GM18868 (cell line): ENCODE data around the gene CYTH1.

Experiments
- ATAC-seq: cut with Tn5 transposase; IDR thresholded peaks from one replicate; pipeline ENCODE4 v1.9.1; 2021; ENCODE audit warnings: mild to moderate bottlenecking, moderate library complexity; ENCODE audit not compliant: unreplicated experiment

CYTH1 gene

DNA sequence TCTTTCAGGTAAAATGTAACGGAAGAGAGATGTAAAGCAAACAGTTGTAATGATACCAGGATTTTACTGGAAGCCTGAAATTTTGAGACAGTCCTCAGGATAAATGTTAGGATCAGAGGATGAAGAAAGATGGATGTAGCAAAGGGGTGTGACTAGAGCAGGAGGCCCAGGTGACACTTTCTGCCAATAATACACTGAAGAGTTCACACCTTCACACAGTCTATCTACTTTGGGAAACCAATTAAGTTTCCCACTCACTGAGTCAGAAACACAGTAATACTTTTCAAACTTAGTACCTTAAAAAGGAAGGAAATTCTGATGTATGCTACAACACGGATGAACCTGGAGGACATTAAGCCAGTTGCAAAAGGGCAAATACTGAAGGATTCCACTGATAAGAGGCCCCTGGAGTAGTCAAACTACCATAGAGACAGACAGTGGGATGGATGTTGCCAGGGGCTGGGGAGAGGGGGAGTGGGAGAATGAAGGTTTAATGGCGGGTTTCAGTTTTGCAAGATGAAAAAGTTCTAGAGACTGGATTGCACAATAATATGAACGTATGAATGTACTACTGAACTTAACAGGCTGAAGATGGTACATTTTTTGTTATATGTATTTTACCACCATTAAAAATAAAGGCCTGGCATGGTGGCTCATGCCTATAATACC is 62.3 kb downstream of the CYTH1 start:
- no peak for ATAC-seq

DNA sequence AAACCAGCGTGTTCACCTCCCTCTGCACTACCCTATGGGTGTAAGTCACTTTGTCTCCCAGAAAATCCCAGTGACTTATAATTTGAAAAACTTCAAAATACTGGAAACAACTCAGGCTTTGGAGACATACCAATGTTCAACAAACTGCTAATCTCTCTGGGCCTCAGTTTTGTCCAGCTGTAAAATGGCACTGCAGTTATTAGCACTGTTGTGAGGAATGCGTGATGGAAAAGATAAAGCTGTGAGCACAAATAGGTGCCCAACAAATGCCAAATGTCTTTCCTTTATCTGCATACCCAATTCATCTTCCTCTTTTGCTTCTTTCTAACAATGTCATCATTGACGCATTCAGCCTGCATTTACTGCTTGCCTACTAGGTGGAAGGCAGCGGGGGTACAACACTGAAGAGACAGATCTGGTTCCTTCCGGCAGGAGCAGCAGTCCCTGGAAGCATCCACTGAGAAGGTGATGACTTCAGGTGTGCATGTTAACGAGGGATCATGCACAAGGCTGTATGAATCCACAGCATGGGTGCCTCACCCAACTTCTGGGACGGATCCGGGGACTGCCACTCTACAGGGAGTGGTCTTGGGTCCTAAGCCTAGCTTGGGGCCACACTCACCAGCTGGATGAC is 63.4 kb downstream of the CYTH1 start:
- ATAC-seq = no peak

DNA sequence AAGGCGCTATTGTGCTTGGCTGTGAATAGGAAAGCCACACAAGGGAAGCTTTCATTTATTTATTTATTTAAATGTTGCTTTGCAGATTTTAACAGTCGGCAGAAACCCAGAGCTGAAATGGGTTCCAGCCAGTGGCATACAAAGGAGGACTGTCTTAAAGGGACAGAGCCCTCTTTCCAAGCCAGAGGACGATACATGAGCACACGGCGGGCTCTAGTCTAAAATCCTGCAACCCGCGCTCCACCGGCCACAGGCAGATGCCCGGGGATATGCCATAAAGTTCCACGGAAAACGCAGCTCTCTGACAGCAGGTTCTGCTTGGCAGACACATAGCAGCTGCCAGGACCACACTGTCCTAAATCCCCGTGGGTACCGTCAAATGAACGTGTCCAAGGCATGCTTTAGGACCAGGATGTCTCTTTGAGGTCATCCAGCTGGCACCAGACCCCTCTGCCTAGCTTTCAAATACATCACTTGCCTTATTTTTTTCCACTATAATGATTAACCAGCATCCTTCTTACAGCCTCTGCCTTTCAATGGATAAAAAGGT is 64.6 kb downstream of the CYTH1 start:
- ATAC-seq = no peak

DNA sequence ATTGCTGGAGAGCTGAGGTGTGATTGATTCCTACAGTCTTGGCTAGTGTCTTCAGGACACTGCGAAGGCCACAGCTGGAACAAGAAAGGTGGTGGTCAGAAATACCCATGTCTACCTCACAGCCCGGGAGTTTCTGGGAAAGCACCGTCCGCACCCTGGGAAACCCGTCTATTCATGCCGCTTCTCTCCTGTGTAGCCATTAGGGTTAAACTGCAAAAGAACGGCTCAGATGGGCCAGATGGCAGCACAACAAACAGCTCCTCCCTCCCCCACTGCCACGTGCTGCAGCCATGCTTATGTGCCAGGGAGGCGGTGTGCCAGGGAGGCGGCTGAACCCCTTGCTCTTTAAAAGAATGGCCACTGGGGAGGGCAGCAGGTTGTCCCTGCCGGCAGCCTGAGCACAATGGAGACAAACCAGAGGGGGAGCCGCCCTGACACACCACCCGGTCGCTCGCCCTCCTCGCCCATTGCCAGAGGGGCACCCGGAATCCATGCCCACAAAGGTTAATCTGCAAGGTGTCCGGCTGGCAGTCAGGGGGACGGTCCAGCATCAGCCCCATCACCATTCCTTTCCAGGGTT is 65.2 kb downstream of the CYTH1 start:
- ATAC-seq = peak; percentile 36

DNA sequence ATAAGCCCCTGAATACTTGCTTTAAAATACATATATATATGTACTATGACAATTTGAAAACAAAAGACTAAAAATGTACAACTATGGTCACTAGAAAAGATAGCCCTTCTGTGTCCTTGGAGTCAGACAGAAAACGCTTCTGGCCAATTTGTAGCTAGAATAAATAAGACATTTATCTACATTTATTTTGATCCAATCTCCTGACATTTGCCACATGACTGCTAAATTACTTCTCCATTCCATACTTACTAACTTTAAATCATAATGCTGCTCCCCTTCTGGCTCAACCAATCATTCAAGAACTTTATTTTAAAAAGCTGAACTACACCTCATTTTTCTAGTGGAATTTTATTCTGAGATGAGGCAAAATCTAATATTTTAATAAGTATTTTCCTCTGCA is 65.8 kb downstream of the CYTH1 start:
- no peak for ATAC-seq

DNA sequence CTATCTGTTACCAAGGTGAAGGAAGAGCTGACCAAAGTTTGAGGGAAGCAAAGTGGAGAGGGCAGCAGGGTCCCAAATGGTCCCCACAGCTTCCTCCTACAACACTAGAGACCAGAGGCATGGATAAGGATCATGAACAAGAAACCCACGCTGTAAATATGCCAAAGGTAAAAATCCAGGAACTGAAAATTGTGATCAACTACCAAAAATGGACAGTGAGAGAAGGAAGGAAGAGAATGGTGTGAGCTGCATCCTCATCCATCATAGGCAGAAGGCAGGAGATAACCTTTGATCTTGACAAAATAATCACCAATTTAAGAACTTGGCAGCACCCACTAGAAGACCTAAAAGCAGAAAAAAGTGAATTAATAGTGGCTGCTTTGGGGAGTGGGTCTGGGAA is 66.2 kb downstream of the CYTH1 start:
- no peak for ATAC-seq

DNA sequence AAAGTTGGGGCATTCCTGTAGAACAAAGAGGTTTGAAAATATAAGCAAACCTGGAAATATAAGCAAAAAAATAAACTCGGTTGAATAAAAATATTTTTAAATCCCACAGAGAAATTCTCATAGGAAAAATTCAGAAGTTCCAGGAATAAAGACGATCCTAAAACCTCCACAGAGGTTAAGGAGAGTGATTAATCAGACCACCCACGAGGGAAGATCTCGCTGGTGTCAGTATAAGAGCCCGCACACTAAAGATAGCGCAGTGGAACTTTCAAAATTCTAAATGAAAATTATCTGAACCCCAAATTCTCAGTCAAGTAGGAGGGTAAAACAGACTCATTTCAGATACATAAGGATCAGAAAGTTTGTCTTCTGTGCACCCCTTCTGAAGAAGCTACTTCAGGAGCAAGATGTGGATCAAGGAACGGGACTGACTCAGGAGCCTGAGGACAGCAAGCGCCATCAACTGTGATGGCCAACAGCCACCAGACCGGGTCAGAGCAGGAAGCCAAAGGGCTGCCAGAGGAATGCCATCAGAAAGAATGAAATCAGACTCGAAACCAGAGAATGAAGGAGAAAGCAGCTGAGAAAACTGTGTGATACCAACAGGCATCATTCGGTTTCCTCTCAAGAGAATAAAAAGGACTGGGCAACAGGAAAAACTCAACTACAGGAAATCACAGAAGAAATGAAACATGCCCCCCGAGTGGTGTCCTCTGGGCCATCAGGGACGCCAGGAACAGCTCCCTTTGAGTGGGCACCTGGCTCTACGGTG is 66.9 kb downstream of the CYTH1 start:
- ATAC-seq = no peak

DNA sequence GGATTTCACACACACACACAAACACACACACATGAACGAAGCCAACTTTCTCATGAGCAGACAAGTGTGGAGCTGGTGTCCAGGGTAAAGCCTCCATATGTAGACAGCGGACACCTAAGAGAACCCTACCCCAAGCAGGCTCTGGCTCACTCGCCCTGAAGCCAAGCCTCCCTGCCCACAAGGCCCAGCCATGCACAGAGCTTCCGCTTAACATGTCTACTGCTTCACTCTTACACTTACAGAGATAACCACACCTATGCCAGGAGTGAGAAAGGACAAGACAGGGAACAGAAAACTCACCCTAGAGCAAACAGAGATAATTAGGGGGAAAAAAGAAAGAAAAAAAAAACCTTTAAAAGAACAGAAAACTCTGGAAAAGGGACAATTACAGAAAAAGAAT is 67.5 kb downstream of the CYTH1 start:
- no peak for ATAC-seq

DNA sequence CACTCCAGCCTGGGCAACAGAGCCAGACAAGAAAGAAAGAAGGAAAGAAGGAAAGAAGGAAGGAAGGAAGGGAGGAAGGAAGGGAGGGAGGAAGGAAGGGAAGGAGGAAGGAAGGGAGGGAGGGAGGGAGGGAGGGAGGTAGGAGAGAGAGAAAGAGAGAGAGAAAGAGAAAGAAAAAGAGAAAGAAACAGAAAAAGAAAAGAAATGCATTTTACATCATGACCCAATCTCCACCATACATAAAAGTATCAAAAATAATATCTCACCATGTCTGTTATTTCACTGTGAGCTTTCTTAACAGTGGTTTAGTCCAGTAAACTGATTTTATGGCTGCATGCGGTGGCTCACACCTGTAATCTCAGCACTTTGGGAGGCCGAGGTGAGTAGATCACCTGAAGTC is 70.0 kb downstream of the CYTH1 start:
- ATAC-seq = no peak

DNA sequence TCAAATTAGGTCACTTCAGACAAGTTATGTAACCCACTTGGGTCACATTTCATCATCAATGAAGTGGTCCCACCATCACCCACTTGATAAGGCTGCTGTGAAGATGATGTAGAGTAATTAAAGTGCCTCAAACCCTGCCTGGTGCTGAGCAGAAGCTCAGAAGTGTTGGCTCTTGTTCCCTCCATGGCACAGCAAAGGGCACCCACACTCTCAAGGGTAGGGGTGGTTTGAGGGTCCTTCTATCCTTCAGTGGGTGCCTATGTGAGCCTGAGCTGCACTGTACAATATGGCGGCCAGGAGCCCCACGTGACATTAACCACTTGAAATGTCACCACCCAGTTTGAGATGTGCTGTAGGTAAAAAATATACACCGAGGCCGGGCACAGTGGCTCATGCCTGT is 71.5 kb downstream of the CYTH1 start:
- ATAC-seq = no peak

DNA sequence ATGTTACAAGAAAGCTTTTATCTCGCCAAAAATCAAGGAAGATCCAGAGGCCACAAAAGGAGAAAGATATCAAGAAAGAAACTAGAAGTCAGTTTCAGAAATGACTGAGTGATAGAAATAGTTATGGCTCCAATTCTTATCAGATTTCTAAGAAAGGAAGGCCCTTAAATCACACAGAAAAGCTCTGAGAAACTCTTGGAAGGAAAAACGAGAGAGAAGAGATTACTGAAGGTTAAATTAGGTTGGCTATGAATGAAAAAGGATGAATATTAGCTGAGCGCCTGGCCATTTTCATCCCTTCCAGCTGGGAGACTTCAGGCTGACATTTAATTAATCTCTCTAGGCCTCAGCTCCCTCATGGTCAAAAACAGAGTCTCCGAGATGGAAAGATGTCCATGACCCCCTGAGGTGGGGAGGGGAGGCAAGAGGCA is 72.3 kb downstream of the CYTH1 start:
- no peak for ATAC-seq

DNA sequence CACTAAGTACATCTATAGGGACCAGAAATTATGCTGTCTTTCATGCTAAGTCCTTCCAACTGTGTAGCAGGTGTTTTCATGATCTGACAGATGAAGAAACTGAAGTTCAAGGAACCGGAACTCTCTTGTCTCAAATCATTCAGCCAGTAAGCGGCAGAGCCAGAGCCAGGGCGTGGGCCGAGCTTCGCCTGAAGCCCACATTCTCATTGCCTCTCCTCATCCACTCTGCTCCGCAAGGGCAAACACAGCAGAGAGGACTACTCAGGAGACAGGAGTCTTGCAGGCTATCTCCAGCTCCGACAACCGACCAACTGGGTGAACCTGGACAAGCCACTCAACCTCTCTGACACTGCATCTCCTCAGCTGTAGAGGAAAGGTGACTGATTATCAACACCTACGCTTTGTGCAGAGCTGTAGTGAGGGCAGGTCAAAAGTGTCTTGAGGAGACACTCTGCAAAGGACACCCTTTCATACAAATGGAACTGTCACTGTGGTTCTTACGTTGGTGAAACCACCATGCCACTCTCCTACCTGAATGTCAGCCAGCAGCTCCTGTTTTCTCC is 72.9 kb downstream of the CYTH1 start:
- ATAC-seq = peak; percentile 36

DNA sequence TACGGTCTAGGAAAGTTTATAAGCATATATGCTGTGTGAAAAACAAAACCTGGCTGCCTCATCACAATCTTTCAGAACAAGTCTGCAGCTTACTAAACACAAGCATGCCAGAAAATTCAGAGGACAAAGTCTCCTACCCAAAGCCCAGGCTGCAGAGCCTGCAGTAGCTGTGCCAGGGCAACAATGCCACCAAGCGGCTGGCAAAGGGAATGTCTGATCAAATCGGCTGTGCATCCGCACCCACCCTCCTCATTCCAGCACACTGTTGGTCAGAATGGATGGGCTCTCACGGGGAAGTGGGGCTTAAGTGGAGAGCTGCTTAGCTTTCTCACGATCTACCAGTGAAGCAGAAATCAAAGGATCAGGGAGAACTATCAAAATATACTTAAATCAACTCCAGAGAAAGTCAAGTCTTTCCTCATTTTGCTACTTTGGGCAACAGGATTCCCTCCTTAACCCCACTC is 73.5 kb downstream of the CYTH1 start:
- no peak for ATAC-seq

DNA sequence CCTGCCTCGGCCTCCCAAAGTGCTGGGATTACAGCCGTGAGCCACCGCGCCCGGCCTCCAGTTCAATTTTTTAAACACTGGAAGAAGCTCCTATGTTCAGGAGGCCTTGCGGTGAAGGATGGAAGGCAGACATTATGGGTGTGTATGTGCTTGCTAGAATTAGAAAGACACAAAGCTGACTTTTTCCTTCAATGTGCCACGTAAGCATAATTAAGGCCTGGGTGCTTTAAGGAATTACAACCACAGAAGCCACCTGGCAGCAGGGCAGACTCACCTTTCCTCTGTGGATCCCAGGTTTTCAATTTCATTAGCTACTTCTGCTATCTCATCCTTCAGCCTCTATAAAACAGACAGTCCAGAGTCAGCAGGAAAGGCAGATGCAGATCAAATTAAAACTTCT is 74.2 kb downstream of the CYTH1 start:
- ATAC-seq = no peak

DNA sequence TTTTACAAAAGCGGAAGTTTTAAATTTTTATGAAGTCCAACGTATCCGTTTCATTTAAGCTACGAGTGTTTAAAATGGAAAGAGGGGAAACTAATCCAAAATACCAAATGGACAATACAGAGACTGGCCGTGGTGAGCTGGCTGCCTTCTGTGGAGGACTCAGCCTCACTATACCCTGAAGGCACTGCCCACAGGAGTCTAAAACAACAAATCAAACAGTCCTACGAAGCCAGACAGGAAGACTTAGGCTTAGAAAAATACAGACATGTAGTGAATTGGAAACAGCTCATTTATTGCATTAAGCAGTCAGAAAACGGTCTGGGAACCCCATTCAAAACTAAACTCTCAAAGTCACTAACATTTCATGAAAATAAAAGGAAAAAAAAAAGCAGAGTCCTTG is 75.1 kb downstream of the CYTH1 start:
- ATAC-seq = no peak

DNA sequence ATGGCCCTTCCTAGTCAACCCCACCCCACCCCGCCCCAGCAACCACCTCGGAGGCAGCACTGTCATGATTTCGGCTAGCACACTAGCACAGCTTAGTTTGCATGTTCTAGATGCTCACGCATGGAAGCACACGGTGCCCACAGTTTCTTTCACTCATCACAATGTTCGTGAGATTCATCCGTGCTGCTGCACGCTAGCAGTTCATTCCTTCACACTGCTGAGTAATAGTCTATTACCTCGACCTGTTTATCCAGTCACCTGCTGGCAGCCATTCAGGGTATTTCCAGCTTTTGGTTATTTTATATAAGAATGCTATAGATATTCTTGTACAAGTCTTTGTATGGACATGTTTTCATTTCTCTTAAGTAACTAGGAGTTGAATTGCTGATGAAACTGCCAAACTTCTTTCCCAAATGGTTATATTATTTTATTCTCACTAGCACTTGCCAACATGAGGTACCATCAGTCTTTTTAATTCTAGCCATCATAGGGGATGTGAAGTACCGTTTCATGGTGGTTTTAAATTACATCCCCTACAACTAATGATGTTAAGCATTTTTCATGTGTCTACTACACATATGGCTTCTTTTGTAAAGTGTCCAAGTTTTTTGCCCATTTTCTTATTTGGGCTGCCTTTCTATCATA is 75.7 kb downstream of the CYTH1 start:
- ATAC-seq = peak; percentile 77

DNA sequence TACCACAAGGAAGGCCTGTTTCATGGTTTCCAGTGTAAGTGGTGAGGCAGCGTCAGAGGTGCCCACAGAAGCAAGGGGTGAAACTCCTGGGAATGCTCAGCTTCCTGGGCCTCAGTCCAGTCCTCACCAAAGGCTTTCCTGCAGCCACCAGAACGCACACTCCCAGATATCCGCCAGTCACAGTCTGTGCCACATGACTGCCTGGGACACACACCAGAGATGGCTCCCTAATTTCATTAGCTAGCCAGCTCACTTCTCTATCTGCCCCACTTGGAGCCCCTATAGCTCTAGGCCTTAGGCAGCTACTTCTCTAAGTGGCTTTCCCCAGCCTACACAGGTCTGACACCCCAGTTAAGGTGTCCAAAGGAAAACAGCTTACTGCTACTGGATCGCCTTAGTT is 77.0 kb downstream of the CYTH1 start:
- ATAC-seq = no peak

DNA sequence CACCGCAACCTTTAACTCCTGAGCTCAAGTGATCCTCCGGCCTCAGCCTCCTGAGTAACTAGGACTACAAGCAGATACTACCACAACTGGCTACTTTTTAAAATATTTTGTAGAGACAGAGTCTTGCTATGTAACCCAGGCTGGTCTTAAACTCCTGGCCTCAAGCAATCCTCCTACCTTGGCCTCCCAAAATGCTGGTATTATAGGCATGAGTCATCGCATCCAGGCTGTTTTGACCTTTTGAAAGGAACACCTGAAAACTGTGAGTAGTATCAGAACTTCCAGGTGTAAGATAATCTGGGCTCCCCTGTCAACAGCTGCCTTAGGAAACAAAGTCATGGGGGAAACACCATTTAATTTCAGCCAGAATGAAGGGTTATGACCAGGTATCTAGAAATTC is 77.5 kb downstream of the CYTH1 start:
- no peak for ATAC-seq

DNA sequence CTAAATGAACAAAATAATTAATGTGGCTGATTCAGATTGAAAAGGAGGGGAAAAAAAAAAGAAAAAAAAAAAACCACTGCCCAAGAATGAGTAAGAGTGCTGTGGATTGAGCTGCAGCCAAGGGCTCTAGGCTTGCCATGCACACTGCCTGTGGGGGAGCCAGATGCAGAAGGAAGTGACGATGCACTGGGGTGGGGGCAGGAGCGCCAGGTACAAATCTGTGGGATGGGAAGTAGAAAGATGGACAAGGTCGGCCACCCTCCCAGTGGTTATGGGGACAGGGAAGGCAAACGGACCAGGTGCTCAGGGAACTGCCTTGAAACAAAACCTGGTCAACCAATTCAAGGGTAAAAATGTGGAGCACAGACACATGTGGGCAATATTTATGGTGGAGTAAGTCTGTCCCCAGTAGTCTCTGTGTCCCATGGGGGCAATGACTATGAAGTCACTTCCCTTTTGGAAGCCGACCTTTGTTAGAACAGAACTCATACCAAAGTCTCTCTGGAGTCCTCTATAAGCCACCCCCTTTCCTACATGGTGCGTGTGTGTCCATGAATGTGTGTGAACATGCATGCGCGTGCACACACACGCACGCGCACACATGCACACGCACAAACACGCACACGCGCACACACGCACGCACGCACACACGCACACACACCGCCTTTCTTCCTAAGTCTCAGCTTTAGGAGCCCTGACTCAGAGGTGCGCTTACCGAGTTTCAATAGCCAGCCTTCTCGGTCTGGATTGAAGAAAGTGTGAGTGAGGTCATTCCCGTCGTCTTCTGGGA is 84.3 kb downstream of the CYTH1 start:
- no peak for ATAC-seq

DNA sequence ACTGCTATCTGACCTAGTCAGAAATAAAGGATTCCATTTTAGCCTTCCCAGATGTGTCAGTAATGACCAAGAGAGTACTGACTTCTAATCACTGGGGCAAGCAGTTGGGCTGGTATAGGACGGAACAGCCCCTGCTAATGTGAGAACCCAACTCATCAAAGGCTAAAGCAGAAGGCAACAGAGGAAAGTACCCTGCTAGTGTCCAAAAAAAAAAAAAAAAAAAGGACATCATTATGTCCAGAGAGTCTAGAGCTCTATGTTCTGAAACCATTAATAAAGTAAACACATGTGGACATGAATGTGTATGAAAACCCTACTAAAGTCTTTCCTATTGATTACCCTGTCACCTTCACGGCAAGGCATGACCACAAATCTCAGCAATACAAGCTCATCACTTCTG is 85.0 kb downstream of the CYTH1 start:
- ATAC-seq = no peak
